D341Med (cell line): Measurements from ENCODE around the gene RHBDD2.
"Not testable (repeated sequence)": the region's sequence is repeated elsewhere in the genome, so short reads cannot be mapped to it uniquely, and the experiment has no call there.

Experiments used
- DNase-seq: peaks from one replicate; pipeline ENCODE4 v3.0.0; 2012; ENCODE audit warnings: low spot score

The RHBDD2 gene

GRCh38 chr7:75866489-75867389, 12.1 kb upstream of the RHBDD2 start:
- DNase-seq = peak; percentile 80

DNA sequence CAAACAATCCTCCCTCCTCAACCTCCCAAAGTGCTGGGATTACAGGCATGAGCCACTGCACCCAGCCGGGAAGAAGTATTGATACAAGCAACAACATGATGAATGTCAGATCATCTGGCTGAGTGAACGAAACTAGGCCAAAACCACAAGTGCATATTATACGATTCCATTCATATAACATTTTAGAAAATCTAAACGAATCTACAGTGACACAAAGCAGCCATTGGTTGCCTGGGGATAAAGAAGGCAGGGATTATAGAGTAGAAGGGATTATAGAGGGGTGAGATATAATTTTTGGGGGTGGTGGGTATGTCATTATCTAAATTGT, 11.5 kb upstream of the RHBDD2 start:
- no peak for DNase-seq

GRCh38 chr7:75868153-75868552, 10.7 kb upstream of the RHBDD2 start:
- DNase-seq = no peak

GRCh38 chr7:75869776-75870379, 9.0 kb upstream of the RHBDD2 start:
- no peak for DNase-seq

- DNase-seq = no peak
These were observed 8.2 kb upstream of the RHBDD2 start for GRCh38 chr7:75870557-75871161.

DNA sequence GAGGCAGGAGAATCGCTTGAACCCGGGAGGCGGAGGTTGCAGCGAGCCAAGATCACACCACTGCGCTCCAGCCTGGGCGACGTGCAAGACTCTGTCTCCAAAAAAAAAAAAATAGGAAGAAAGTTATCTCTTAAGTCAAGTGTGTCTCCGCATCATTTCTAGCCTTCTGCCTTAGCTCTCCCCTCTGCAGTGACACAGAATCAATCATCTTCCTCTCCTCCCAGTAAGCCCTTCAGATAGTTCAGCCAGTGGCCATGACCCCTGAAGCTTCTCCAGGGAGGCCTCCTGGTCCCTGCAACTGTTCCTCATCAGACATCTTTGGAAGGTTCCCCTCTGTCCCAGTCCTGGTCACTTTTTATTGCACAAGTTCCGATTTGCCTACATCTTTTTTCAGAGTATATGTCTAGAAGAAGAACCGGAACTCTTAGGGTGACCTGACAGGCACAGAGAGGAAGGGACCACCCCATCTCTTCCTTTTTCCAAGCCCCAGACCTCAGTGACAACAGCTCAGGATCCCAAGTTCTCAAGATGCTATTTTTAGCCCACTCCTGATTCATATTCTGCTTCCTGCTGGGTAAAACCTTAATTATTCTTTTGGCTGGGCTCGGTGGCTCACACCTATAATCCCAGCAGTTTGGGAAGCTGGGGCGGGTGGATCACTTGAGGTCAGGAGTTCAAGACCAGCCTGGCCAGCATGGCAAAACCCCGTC, 6.6 kb upstream of the RHBDD2 start:
- DNase-seq = no peak

DNA sequence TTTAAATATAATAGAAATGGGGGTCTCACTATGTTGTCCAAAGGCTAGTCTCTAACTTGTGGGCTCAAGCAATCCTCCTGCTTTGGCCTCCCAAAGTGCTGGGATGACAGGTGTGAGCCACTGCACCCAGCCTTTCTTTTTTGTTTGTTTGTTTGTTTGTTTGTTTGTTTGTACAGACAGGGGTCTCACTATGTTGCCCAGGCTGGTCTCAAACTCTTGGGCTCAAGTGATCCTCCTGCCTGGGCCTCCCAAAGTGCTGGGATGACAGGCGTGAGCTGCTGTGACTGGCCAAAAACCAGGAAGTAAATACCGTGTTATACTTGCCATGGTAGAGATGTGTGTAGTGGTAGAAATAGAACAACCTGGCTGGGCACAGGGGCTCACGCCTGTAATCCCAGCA, 4.7 kb upstream of the RHBDD2 start:
- not testable (repeated sequence) for DNase-seq

- DNase-seq = no peak
These were observed 3.4 kb upstream of the RHBDD2 start for GRCh38 chr7:75875113-75876080.

DNA sequence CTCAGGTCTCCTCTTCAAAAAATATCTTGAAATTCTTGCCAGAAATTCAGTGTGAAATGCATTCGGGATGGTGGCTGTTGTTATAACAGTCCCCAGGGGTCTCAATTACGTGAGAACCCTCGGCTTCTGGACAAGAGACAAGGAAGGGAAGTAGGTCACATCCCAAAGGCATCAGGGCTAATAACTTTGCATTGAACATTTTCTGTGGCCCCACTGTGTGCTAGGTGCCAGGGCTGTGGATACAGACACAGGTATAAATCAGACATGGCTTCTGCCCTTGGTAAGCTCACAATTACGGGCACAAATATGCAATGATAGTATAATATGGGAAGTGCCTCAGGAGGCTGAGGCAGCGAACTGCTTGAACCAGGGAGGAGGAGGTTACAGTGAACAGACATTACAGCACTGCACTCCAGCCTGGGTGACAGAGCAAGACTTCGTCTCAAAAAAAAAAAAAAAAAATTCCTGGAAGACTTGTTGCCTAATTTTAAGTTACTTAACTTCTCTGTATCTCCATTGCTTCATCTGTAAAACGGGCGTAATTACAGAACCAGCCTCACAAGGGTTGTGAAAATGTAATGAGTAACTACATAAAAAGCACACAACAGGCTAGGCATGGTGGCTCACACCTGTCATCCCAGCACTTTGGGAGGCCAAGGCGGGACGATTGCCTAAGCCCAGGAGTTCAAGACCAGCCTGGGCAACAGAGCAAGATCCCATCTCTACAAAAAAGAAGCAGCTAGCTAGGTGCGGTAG, 2.5 kb upstream of the RHBDD2 start:
- DNase-seq = no peak

DNA sequence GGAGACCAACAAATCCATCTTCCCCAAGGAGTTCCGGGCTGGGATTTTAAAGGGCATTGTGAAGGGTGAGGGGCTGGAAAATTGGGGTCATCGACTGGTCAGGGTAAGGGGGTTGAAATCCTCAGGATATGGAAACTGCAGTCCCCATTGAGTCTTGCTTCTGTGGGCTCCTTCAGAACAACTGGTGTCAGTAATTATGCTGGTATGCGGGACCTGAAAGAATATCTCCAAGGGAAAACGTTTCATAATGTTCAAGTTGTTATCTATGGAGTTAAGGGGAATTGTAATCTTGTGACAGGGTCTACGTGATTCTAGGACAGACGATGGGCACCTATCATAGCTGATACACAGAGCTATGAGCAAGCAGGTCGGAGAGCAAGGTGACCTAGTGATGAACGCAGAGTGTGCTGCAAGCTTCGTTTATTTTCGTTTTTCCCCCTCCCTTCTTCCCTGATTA, 494 bp upstream of the RHBDD2 start:
- DNase-seq = no peak

- no peak for DNase-seq
These were observed 944 bp downstream of the RHBDD2 start for GRCh38 chr7:75879771-75880184.

GRCh38 chr7:75880242-75880641, 1.4 kb downstream of the RHBDD2 start:
- DNase-seq = no peak

DNA sequence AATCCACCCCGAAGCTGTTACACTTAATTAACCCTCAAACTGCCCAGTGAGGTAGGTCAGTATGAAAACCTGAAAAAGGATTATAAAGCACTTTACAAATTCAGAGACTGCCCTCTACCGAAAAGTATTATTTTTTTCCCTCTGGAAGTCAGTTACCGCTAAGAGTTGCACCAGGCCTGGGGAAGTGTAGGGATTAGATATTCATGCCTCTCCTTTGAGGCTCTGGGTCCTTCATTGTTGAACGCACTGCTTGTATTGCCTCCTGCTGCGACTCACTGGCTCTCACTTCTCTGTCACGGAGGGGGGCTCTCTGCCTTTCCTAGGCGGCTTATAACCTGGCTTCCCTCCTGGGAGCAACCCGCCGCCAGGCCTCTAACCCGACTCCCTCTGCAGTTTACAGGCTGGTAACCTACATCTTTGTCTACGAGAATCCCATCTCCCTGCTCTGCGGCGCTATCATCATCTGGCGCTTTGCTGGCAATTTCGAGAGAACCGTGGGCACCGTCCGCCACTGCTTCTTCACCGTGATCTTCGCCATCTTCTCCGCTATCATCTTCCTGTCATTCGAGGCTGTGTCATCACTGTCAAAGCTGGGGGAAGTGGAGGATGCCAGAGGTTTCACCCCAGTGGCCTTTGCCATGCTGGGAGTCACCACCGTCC, 2.7 kb downstream of the RHBDD2 start:
- peak; percentile 51 for DNase-seq

DNA sequence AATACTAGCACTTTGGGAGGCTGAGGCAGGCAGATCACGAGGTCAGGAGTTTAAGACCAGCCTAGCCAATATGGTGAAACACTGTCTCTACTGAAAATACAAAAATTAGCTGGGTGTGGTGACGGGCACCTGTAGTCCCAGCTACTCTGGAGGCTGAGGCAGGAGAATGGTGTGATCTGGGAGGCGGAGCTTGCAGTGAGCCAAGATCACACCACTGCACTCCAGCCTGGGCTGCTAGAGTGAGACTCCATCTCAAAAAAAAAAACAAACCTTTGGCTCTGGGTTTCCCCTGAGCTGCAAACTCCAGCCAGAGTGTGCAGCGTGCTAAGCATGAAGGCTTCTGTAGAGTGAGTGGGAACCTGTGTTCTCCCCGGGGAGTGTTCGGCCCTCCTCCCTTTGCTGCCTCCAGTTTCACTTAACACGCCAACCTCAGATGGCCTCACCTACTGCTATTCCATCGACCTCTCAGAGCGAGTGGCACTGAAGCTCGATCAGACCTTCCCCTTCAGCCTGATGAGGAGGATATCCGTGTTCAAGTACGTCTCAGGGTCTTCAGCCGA, 4.5 kb downstream of the RHBDD2 start:
- not testable (repeated sequence) for DNase-seq

DNA sequence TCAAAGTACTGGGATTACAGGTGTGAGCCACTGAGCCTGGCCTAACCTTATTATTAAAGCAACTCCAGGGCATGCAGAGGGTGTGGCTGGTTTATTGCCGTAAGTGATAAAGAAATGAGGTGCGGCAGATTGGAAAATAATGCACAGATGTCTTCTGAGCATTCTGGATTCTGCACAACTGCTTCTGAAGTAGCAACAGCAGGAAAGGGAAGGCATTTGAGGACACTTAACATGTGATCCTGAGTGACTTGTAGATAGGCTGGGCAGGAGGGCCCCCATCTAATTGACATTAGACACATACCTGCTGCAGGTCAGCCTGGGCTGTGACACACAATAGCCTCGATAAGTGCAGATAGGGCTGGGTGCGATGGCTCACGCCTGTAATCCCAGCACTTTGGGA, 5.6 kb downstream of the RHBDD2 start:
- DNase-seq = no peak

DNA sequence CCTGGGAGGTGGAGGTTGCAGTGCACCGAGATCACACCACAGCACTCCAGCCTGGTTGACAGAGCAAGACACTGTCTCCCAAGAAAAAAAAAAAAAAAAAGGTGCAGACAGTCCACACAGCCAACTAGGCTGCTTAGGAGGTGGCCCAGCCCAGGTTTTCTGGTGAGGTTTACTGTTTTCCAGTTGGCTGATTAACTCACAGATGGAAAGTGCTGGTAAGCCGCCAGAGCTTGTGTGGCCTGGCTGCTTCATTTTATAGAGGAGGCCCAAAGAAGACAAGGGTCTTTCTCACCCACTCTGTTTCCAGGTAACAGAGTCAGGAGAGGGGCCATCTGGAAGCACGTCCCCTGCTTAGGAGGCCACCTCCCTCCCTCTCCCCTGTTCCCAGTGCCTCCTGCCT, 6.2 kb downstream of the RHBDD2 start:
- no peak for DNase-seq

GRCh38 chr7:75887669-75888369, 9.0 kb downstream of the RHBDD2 start:
- no peak for DNase-seq

DNA sequence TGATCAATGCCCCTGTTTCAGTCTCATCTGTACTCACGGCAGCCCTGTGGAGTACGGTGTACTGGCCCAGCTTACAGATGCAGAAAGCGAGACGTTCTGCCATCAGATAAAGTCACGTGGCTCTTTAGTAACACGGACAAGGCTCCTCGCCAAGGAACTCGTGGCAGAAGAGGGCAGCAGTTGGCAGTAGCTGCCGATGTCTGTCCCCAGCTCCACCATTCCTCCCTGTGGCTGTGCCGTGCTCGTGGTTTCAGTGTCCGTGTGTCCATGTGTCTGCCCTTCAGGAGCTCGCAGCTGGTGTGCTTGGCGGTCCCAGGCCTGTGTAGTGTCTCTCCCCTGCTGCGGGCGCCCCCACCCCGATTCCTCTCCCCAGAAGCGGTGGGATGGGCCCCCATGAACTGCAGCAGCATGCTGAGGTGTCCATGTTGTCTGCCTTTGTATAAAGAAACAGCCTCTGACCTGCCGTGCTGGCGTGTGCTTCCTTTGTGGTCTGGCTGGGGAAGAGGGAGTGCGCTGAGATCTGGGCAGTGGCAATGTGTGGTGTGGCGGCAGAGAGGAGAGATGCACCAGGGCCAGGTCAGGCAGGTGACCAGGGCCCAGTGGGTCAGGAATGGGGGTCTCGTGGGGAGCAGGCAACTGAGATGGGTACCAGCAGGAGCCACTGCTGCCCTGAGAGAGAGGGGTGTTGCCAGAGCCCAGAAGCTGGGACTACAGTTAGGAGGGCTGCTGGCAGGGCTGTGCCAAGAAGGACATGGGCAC, 9.8 kb downstream of the RHBDD2 start:
- no peak for DNase-seq
